HepG2 (cell line): ENCODE measurements around the gene KPNB1. TPM values are rescaled to one million over a fixed set of nuclear protein-coding genes. Genes with fewer than 3 reads are reported as not detected.
A peak's percentile ranks its signal among the peaks of the same experiment; 100 is the strongest.

Experiments
- AKAP8 ChIP-seq: sonication (generic); formaldehyde crosslinking; IDR thresholded peaks from 2 replicates; pipeline ENCODE4 v1.5.1; 2020; ENCODE audit warnings: mild to moderate bottlenecking, missing genetic modification reagents
- BRD4 ChIP-seq: sonication (generic); formaldehyde crosslinking; IDR thresholded peaks from 2 replicates; pipeline ENCODE4 v1.4.0; 2020; ENCODE audit warnings: missing genetic modification reagents
- ELF4 ChIP-seq: sonication (generic); formaldehyde crosslinking; IDR thresholded peaks from 2 replicates; pipeline ENCODE4 v1.5.0; 2020; ENCODE audit warnings: missing genetic modification reagents, mild to moderate bottlenecking, moderate library complexity, borderline replicate concordance
- GABPA ChIP-seq, 2 experiments: IDR thresholded peaks; 2 replicates each; pipeline ENCODE4 v1.6.1; 2011 to 2016; ENCODE audit warnings: low read depth in 2 of 2, low read length in 1 of 2, missing biosample characterization in 1 of 2, missing genetic modification characterization in 1 of 2
- HOXA5 ChIP-seq: sonication (generic); formaldehyde crosslinking; IDR thresholded peaks from 2 replicates; pipeline ENCODE4 v1.4.0; 2020; ENCODE audit warnings: missing genetic modification reagents
- HOXD1 ChIP-seq: sonication (generic); formaldehyde crosslinking; IDR thresholded peaks from 2 replicates; pipeline ENCODE4 v1.5.0; 2020; ENCODE audit warnings: missing genetic modification reagents
- KDM1A ChIP-seq: IDR thresholded peaks from 2 replicates; pipeline ENCODE4 v1.6.1; 2016; ENCODE audit warnings: missing compliant biosample characterization
- NAIF1 ChIP-seq: sonication (generic); formaldehyde crosslinking; IDR thresholded peaks from 2 replicates; pipeline ENCODE4 v1.5.0; 2020; ENCODE audit warnings: mild to moderate bottlenecking, missing genetic modification reagents, borderline replicate concordance
- SSRP1 ChIP-seq: IDR thresholded peaks from 2 replicates; pipeline ENCODE4 v1.6.1; 2016; ENCODE audit warnings: control low read depth
- TP53 ChIP-seq: sonication (generic); formaldehyde crosslinking; conservative IDR thresholded peaks from 2 replicates; pipeline ENCODE4 v1.4.0; 2020; ENCODE audit warnings: missing genetic modification reagents
- ZBTB42 ChIP-seq: sonication (generic); formaldehyde crosslinking; IDR thresholded peaks from 2 replicates; pipeline ENCODE4 v1.5.0; 2020; ENCODE audit warnings: mild to moderate bottlenecking, missing genetic modification reagents
- ZFP90 ChIP-seq: sonication (generic); formaldehyde crosslinking; IDR thresholded peaks from 2 replicates; pipeline ENCODE4 v1.8.0; 2022; ENCODE audit warnings: missing genetic modification reagents, mild to moderate bottlenecking, inconsistent platforms, borderline replicate concordance
- ZNF549 ChIP-seq: sonication (generic); formaldehyde crosslinking; IDR thresholded peaks from 2 replicates; pipeline ENCODE4 v1.5.0; 2020; ENCODE audit warnings: missing genetic modification reagents
- ZNF572 ChIP-seq: sonication (generic); formaldehyde crosslinking; IDR thresholded peaks from 2 replicates; pipeline ENCODE4 v1.5.1; 2020; ENCODE audit warnings: mild to moderate bottlenecking, missing genetic modification reagents
- ZNF652 ChIP-seq: IDR thresholded peaks from 2 replicates; pipeline ENCODE4 v1.6.1; 2016; ENCODE audit warnings: low read depth, borderline replicate concordance
- polyA plus RNA-seq, 8 experiments: library from polyadenylated mRNA; depleted of rRNA in 3 of 8; stranded (reverse) in 7 of 8; unstranded in 1 of 8; fragments of >200 nt; fragmentation: Illumina TruSeq in 4 of 8; extraction: Trizol in 4 of 8; gene quantifications; 2 replicates each; pipeline versions ENCODE4 v1.2.1 to v1.2.3, GENCODE V29; 2011 to 2016; ENCODE audit warnings: low read depth in 4 of 8, missing spikeins in 1 of 8, mixed read lengths in 1 of 8; ENCODE audit not compliant: insufficient read depth in 1 of 8
- total RNA-seq, 5 experiments: library from RNA; depleted of rRNA; stranded (reverse); fragments of >200 nt; fragmentation: Illumina TruSeq; extraction: Trizol; gene quantifications; 2 replicates each; pipeline ENCODE4 v1.2.3, GENCODE V29; 2016; ENCODE audit warnings: low read depth in 1 of 5
- TF ChIP-seq, protein P1 (sequence below): sonication (generic); formaldehyde crosslinking; IDR thresholded peaks from 2 replicates; pipeline ENCODE4 v1.5.0; 2020; ENCODE audit warnings: mild to moderate bottlenecking, missing genetic modification reagents, borderline replicate concordance
- TF ChIP-seq, protein P2 (sequence below): sonication (generic); formaldehyde crosslinking; IDR thresholded peaks from 2 replicates; pipeline ENCODE4 v1.5.1; 2020; ENCODE audit warnings: mild to moderate bottlenecking, missing genetic modification reagents, borderline replicate concordance
- TF ChIP-seq, protein P3 (sequence below): sonication (generic); formaldehyde crosslinking; IDR thresholded peaks from 2 replicates; pipeline ENCODE4 v1.4.0; 2020; ENCODE audit warnings: low read depth, mild to moderate bottlenecking, missing genetic modification reagents

Gene KPNB1
- total and polyA plus RNA-seq, 2 of the 13 experiments (the other 11 are each of a cell fraction or from before 2014, with no cell fraction given): 164 to 424 TPM

DNA sequence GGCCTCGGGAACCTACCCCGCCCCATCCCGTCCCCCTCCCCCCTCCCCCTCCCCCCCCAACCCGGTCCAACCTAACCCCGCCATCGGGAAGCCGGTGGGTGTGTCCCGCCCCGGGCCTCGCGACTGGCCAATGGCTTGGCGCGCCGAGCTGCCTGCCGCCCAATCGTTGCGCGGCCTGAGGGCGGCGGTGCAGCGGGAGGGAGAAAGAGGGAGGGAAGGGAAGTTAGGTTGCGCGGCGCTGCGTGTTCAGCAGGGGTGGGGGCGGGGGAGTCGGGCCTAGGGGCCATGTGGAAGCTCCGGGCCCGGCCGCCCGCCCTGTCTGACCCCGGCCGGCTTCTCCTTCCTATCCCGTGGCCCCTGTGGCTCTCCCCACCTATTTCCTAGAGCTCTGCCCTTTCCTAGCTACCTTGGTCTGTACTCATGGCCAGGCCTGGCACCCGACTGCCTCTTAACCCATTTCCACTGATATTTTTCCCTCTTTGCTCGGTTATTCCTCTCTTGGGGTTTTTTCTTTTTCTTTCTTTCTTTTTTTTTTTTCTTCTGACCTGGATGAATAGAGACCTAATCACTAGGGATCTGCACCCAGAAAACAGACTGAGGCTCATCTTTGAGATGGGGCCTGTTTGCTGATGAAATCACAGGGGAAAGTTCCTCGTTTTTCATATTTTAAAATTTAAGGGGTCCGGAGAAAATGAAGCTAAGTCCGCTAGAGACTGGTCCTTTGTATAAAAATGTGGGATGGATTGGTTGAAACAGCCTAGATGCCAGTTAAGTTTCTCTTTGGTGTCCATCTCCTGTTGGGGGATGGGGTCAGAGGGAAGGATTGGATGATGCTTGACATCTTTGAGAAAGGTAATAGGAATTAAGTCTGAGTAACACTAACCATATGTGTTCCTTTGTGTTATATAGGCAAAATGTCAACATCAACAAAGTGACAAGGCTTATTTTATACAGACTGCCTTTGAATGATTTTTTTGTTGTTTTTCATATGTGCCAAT lies 1.1 kb downstream of the KPNB1 start (continued):
- TF ChIP-seq, protein P1, sequence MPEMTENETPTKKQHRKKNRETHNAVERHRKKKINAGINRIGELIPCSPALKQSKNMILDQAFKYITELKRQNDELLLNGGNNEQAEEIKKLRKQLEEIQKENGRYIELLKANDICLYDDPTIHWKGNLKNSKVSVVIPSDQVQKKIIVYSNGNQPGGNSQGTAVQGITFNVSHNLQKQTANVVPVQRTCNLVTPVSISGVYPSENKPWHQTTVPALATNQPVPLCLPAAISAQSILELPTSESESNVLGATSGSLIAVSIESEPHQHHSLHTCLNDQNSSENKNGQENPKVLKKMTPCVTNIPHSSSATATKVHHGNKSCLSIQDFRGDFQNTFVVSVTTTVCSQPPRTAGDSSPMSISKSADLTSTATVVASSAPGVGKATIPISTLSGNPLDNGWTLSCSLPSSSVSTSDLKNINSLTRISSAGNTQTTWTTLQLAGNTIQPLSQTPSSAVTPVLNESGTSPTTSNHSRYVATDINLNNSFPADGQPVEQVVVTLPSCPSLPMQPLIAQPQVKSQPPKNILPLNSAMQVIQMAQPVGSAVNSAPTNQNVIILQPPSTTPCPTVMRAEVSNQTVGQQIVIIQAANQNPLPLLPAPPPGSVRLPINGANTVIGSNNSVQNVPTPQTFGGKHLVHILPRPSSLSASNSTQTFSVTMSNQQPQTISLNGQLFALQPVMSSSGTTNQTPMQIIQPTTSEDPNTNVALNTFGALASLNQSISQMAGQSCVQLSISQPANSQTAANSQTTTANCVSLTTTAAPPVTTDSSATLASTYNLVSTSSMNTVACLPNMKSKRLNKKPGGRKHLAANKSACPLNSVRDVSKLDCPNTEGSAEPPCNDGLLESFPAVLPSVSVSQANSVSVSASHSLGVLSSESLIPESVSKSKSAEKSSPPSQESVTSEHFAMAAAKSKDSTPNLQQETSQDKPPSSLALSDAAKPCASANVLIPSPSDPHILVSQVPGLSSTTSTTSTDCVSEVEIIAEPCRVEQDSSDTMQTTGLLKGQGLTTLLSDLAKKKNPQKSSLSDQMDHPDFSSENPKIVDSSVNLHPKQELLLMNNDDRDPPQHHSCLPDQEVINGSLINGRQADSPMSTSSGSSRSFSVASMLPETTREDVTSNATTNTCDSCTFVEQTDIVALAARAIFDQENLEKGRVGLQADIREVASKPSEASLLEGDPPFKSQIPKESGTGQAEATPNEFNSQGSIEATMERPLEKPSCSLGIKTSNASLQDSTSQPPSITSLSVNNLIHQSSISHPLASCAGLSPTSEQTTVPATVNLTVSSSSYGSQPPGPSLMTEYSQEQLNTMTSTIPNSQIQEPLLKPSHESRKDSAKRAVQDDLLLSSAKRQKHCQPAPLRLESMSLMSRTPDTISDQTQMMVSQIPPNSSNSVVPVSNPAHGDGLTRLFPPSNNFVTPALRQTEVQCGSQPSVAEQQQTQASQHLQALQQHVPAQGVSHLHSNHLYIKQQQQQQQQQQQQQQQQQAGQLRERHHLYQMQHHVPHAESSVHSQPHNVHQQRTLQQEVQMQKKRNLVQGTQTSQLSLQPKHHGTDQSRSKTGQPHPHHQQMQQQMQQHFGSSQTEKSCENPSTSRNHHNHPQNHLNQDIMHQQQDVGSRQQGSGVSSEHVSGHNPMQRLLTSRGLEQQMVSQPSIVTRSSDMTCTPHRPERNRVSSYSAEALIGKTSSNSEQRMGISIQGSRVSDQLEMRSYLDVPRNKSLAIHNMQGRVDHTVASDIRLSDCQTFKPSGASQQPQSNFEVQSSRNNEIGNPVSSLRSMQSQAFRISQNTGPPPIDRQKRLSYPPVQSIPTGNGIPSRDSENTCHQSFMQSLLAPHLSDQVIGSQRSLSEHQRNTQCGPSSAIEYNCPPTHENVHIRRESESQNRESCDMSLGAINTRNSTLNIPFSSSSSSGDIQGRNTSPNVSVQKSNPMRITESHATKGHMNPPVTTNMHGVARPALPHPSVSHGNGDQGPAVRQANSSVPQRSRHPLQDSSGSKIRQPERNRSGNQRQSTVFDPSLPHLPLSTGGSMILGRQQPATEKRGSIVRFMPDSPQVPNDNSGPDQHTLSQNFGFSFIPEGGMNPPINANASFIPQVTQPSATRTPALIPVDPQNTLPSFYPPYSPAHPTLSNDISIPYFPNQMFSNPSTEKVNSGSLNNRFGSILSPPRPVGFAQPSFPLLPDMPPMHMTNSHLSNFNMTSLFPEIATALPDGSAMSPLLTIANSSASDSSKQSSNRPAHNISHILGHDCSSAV (CRISPR knock-in tag): no peak
- no peak for TF ChIP-seq KDM1A (CRISPR knock-in tag)
- TF ChIP-seq, protein P2, sequence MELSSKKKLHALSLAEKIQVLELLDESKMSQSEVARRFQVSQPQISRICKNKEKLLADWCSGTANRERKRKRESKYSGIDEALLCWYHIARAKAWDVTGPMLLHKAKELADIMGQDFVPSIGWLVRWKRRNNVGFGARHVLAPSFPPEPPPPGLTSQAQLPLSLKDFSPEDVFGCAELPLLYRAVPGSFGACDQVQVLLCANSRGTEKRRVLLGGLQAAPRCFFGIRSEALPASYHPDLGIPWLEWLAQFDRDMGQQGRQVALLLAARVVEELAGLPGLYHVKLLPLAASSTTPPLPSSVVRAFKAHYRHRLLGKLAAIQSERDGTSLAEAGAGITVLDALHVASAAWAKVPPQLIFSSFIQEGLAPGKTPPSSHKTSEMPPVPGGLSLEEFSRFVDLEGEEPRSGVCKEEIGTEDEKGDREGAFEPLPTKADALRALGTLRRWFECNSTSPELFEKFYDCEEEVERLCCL (CRISPR knock-in tag): no peak; the same call in 1 of the 2 replicates
- TF ChIP-seq, protein P3, sequence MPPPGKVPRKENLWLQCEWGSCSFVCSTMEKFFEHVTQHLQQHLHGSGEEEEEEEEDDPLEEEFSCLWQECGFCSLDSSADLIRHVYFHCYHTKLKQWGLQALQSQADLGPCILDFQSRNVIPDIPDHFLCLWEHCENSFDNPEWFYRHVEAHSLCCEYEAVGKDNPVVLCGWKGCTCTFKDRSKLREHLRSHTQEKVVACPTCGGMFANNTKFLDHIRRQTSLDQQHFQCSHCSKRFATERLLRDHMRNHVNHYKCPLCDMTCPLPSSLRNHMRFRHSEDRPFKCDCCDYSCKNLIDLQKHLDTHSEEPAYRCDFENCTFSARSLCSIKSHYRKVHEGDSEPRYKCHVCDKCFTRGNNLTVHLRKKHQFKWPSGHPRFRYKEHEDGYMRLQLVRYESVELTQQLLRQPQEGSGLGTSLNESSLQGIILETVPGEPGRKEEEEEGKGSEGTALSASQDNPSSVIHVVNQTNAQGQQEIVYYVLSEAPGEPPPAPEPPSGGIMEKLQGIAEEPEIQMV (CRISPR knock-in tag): peak; percentile 30; the same call in 1 of the 2 replicates
- TF ChIP-seq ZNF549 (CRISPR knock-in tag): no peak
- no peak for TF ChIP-seq SSRP1 (CRISPR knock-in tag)
- no peak for TF ChIP-seq NAIF1 (CRISPR knock-in tag)
- no peak for TF ChIP-seq TP53 (CRISPR knock-in tag)
- peak; percentile 41; the same call in 1 of the 2 replicates for TF ChIP-seq ZFP90 (CRISPR knock-in tag)
- no peak; the same call in 1 of the 2 replicates for TF ChIP-seq HOXD1 (CRISPR knock-in tag)
- TF ChIP-seq ZBTB42 (CRISPR knock-in tag): no peak
- 0 out of 2 replicates have a peak, but pooled peaks have one; percentile 68 for TF ChIP-seq BRD4 (CRISPR knock-in tag)
- TF ChIP-seq ELF4 (CRISPR knock-in tag): peak; percentile 64; the same call in 1 of the 2 replicates
- no peak for TF ChIP-seq AKAP8 (CRISPR knock-in tag)
- TF ChIP-seq HOXA5 (CRISPR knock-in tag): peak; percentile 63
- peak; percentile 5; the same call in 1 of the 2 replicates for TF ChIP-seq ZNF652
- TF ChIP-seq GABPA (IDR thresholded peaks at IDR 0.05; ENCODE audit: low read depth, low read length): peak; percentile 57
- peak; percentile 56; the same call in 1 of the 2 replicates for TF ChIP-seq GABPA (CRISPR knock-in tag; IDR thresholded peaks at IDR 0.05; ENCODE audit: low read depth)
- TF ChIP-seq ZNF572 (CRISPR knock-in tag): 0 out of 2 replicates have a peak, but pooled peaks have one; percentile 45
